SK-N-SH (cell line): ENCODE measurements around the gene MMP2. TPM values are rescaled to one million over a fixed set of nuclear protein-coding genes. Genes with fewer than 3 reads are reported as not detected.

ENCODE experiments used
- CTCF ChIA-PET: fragments of 300-600, 350-600 bp; formaldehyde crosslinking; extraction: SDS; loops from one replicate; lab custom pipeline; 2021; lab: Yijun Ruan, JAX
- POLR2A ChIA-PET: fragments of 350-600 bp; sonication (Branson Sonifier 250); formaldehyde crosslinking; extraction: SDS; loops from one replicate; lab custom pipeline; 2020; ENCODE audit warnings: antibody characterized with exemption, inconsistent platforms; lab: Yijun Ruan, JAX
- DNase-seq: peaks from one replicate; pipeline ENCODE4 v3.0.0; 2012
- H2AFZ ChIP-seq: fragments of 200-600 bp; sonication (generic); 2 replicates; pipeline ENCODE4 v1.8.1; 2016; ENCODE audit warnings: antibody characterized with exemption, mild to moderate bottlenecking, low read depth
- H3F3A ChIP-seq: fragments of 200-600 bp; sonication (generic); replicated peaks from 2 replicates; pipeline ENCODE3; 2016; ENCODE audit warnings: antibody characterized with exemption, mild to moderate bottlenecking; ENCODE audit not compliant: insufficient read depth
- H3K27ac ChIP-seq, 2 experiments: fragments of 200-500 bp in 1 of 2; fragments of 200-600 bp in 1 of 2; sonication (Bioruptor generic) in 1 of 2; sonication (generic), shearing (Covaris generic) in 1 of 2; 2 replicates each; pipeline versions ENCODE4 v1.5.1 to v1.6.1; 2014 to 2016; ENCODE audit warnings: low read depth in 2 of 2, inconsistent platforms in 1 of 2, low read length in 1 of 2, mild to moderate bottlenecking in 1 of 2, mixed read lengths in 1 of 2
- H3K27me3 ChIP-seq: fragments of 200-600 bp; sonication (generic), shearing (Covaris generic); 2 replicates; pipeline ENCODE4 v1.6.1; 2016; ENCODE audit warnings: mixed run types; ENCODE audit not compliant: insufficient read depth
- H3K36me3 ChIP-seq, 2 experiments: fragments of 200-500 bp in 1 of 2; fragments of 200-600 bp in 1 of 2; sonication (Bioruptor generic) in 1 of 2; sonication (generic) in 1 of 2; replicated peaks in 1 of 2; 2 replicates each; pipeline versions ENCODE3 to v1.5.1; 2014 to 2016; ENCODE audit warnings: low read length in 1 of 2, mild to moderate bottlenecking in 1 of 2; ENCODE audit not compliant: insufficient read depth in 2 of 2, control insufficient read depth in 1 of 2
- H3K4me1 ChIP-seq, 2 experiments: fragments of 200-500 bp in 1 of 2; fragments of 200-600 bp in 1 of 2; sonication (Bioruptor generic) in 1 of 2; sonication (generic), shearing (Covaris generic) in 1 of 2; 2 replicates each; pipeline versions ENCODE4 v1.5.1 to v1.6.1; 2014 to 2016; ENCODE audit warnings: low read depth in 1 of 2, low read length in 1 of 2, mixed run types in 1 of 2; ENCODE audit not compliant: insufficient read depth in 2 of 2, control insufficient read depth in 1 of 2
- H3K4me2 ChIP-seq: fragments of 200-600 bp; sonication (generic), shearing (Covaris generic); 2 replicates; pipeline ENCODE4 v1.6.1; 2017; ENCODE audit warnings: mixed run types
- H3K4me3 ChIP-seq, 2 experiments: fragments of 200-500 bp in 1 of 2; fragments of 200-600 bp in 1 of 2; sonication (Bioruptor generic) in 1 of 2; sonication (generic), shearing (Covaris generic) in 1 of 2; 2 replicates each; pipeline versions ENCODE4 v1.5.1 to v1.8.1; 2014 to 2016; ENCODE audit warnings: low read depth in 2 of 2, inconsistent platforms in 1 of 2, low read length in 1 of 2, mild to moderate bottlenecking in 1 of 2, mixed read lengths in 1 of 2, moderate library complexity in 1 of 2
- H3K79me2 ChIP-seq: fragments of 200-600 bp; sonication (generic); 2 replicates; pipeline ENCODE4 v1.8.1; 2017; ENCODE audit warnings: mild to moderate bottlenecking; ENCODE audit not compliant: insufficient read depth
- H3K9ac ChIP-seq: fragments of 200-600 bp; sonication (generic); 2 replicates; pipeline ENCODE4 v1.6.1; 2017; ENCODE audit warnings: mixed run types
- H3K9me2 ChIP-seq: fragments of 200-600 bp; sonication (generic); 2 replicates; pipeline ENCODE4 v1.6.1; 2017; ENCODE audit warnings: mixed run types
- H3K9me3 ChIP-seq: fragments of 200-600 bp; sonication (generic); 2 replicates; pipeline ENCODE4 v1.6.1; 2017; ENCODE audit warnings: mixed run types, mild to moderate bottlenecking, moderate library complexity
- H4K20me1 ChIP-seq: fragments of 200-600 bp; sonication (generic); 2 replicates; pipeline ENCODE4 v1.6.1; 2017; ENCODE audit warnings: mild to moderate bottlenecking, mixed run types; ENCODE audit not compliant: insufficient read depth
- EP300 ChIP-seq, 2 experiments: IDR thresholded peaks; 2 replicates each; pipeline versions ENCODE4 v1.4.0 to v1.6.1; 2012; ENCODE audit warnings: borderline replicate concordance in 1 of 2, low read depth in 1 of 2, low read length in 1 of 2
- EZH2phosphoT487 ChIP-seq: fragments of 200-600 bp; sonication (generic); IDR thresholded peaks from 2 replicates; pipeline ENCODE4 v1.6.1; 2017; ENCODE audit warnings: low read depth, mixed run types, mild to moderate bottlenecking, antibody characterized with exemption, moderate library complexity, borderline replicate concordance
- FOSL2 ChIP-seq: IDR thresholded peaks from 2 replicates; pipeline ENCODE4 v1.4.0; 2012; ENCODE audit warnings: low read depth, mild to moderate bottlenecking, moderate library complexity, borderline replicate concordance
- GATA2 ChIP-seq: sonication (generic); formaldehyde crosslinking; IDR thresholded peaks from 2 replicates; pipeline ENCODE4 v1.5.0; 2020; ENCODE audit warnings: mild to moderate bottlenecking, missing genetic modification reagents
- JUND ChIP-seq: IDR thresholded peaks from 2 replicates; pipeline ENCODE4 v1.4.0; 2012
- MAX ChIP-seq: IDR thresholded peaks from 2 replicates; pipeline ENCODE4 v1.4.0; 2012; ENCODE audit warnings: low read depth
- MXI1 ChIP-seq: IDR thresholded peaks from 2 replicates; pipeline ENCODE4 v1.6.1; 2012; ENCODE audit warnings: mild to moderate bottlenecking, low read depth, low read length, improper control_type of control experiment
- NFIC ChIP-seq: IDR thresholded peaks from 2 replicates; pipeline ENCODE4 v1.4.0; 2012; ENCODE audit warnings: borderline replicate concordance
- NRF1 ChIP-seq: IDR thresholded peaks from 2 replicates; pipeline ENCODE4 v1.6.1; 2012; ENCODE audit warnings: low read depth, mild to moderate bottlenecking, low read length
- PBX3 ChIP-seq: IDR thresholded peaks from 2 replicates; pipeline ENCODE4; 2012
- POLR2AphosphoS5 ChIP-seq: IDR thresholded peaks from 2 replicates; pipeline ENCODE4 v1.6.1; 2012; ENCODE audit warnings: low read depth, low read length
- RCOR1 ChIP-seq: fragments of 150-350 bp; IDR thresholded peaks from 2 replicates; pipeline ENCODE4 v1.6.1; 2017; ENCODE audit warnings: antibody characterized with exemption, low read length
- REST ChIP-seq: IDR thresholded peaks from 2 replicates; pipeline ENCODE4 v1.6.1; 2012; ENCODE audit warnings: mild to moderate bottlenecking, low read depth, low read length, moderate library complexity
- SIN3A ChIP-seq: IDR thresholded peaks from 2 replicates; pipeline ENCODE4 v1.6.1; 2012; ENCODE audit warnings: low read depth, mild to moderate bottlenecking, low read length, moderate library complexity, borderline replicate concordance
- TAF1 ChIP-seq: IDR thresholded peaks from 2 replicates; pipeline ENCODE4 v1.6.1; 2012; ENCODE audit warnings: low read depth, mild to moderate bottlenecking, low read length, moderate library complexity, borderline replicate concordance
- TCF12 ChIP-seq: IDR thresholded peaks from 2 replicates; pipeline ENCODE4 v1.4.0; 2012
- WGBS: methylation state at CpG from one replicate; pipeline ENCODE4 v1.1.6; 2017; ENCODE audit warnings: low lambda C conversion rate; 5-methylcytosine and 5-hydroxymethylcytosine counted together
- polyA plus RNA-seq, 3 experiments: library from polyadenylated mRNA; depleted of rRNA; stranded (reverse); fragments of >200 nt; gene quantifications; 2 replicates each; pipeline ENCODE4 v1.2.3, GENCODE V29; 2012

MMP2 gene
- polyA plus RNA-seq, 1 of the 3 experiments (the other 2 are of a cell fraction): 1,101 TPM

GRCh38 chr16:55480228-55480655, 1.2 kb downstream of the MMP2 start:
- WGBS: 15% methylated on average over 11 of the region's 25 CpGs

More at GRCh38 chr16:55480228-55480655, 1.2 kb downstream of the MMP2 start:
- POLR2A ChIA-PET: interaction anchor here (1.3 to 1.8 kb wide), 4 partner anchors 15 to 175 kb away, joined by 5 to 8 read pairs (median 6); partner anchors contain the start of gene SLC6A2
- Histone ChIP-seq H3K9me3 (no peaks in the 10 kb centered on the region), H3K27me3 (no peaks in the 10 kb centered on the region), H4K20me1 (peaks cover 26% of the 10 kb centered on the region), H3K4me1 (peaks cover 10 to 35% of the 10 kb centered on the region in 2 experiments)
- peak in 1 of 2 experiments; percentile 45; a peak in 1 of 4 replicates for TF ChIP-seq EP300 (IDR thresholded peaks at IDR 0.05; ENCODE audit: borderline replicate concordance in 1 of 2, low read depth in 1 of 2, low read length in 1 of 2)
- TF ChIP-seq MAX: peak; percentile 43; the same call in 1 of the 2 replicates
- peak; percentile 90 for TF ChIP-seq NFIC
- TF ChIP-seq TCF12: peak; percentile 57
- no peak for TF ChIP-seq REST
- peak; percentile 6; the same call in 1 of the 2 replicates for TF ChIP-seq JUND
- 0 out of 2 replicates have a peak, but pooled peaks have one; percentile 41 for TF ChIP-seq SIN3A
- peak; percentile 56; the same call in 1 of the 2 replicates for TF ChIP-seq TAF1
- peak; percentile 11; the same call in 1 of the 2 replicates for TF ChIP-seq POLR2AphosphoS5
- no peak for TF ChIP-seq EZH2phosphoT487
- no peak for TF ChIP-seq GATA2
- no peak for TF ChIP-seq FOSL2
- TF ChIP-seq MXI1: peak; percentile 85
- TF ChIP-seq NRF1: peak; percentile 65
- TF ChIP-seq RCOR1: no peak
- TF ChIP-seq PBX3: peak; percentile 49
- TF ChIP-seq, all 33 proteins: peak for 11
- peak overlapping the region; percentile 94 for H3K9ac ChIP-seq
- CTCF ChIA-PET: interaction anchor here (0.7 to 3.5 kb wide), 11 partner anchors 10 to 224 kb away, joined by 3 to 22 read pairs (median 6); partner anchors contain the start of gene SLC6A2
- peaks cover 38 to 39% of the 10 kb centered on the region in 2 experiments for H3K36me3 ChIP-seq
- H2AFZ ChIP-seq: no peak overlapping the region
- H3K9me2 ChIP-seq: no peaks in the 10 kb centered on the region
- H3F3A ChIP-seq: peaks cover 20% of the 10 kb centered on the region
- H3K79me2 ChIP-seq: peaks cover 60% of the 10 kb centered on the region
- H3K27ac ChIP-seq: peak overlapping the region; percentile 74 to 98
- DNase-seq: peak; percentile 84
- peak overlapping the region; percentile 88 to 96 for H3K4me3 ChIP-seq
- peak overlapping the region; percentile 90 for H3K4me2 ChIP-seq
